ENCODE data around the gene HPN.

HPN gene

GRCh38 chr19:35034588-35035382 is 6.7 kb upstream of the HPN start:
- no peak overlapping the region for H3K4me2 ChIP-seq (ENCODE audit: insufficient read depth, low read length, poor library complexity, severe bottlenecking)
- H3K9ac ChIP-seq (ENCODE audit: low read depth, low read length, poor library complexity), result no peak overlapping the region
- H3K23ac ChIP-seq (ENCODE audit: low read depth, low read length, poor library complexity), result no peak overlapping the region
- WGBS, 2 donors (ENCODE audit: extremely low coverage in 2 of 2, insufficient read length in 2 of 2, insufficient replicate concordance in 1 of 2), result no CpG with 5 or more reads among the region's 17 CpGs
- no peak overlapping the region for H2AFZ ChIP-seq (ENCODE audit: low read length)
- H3K27me3 ChIP-seq (ENCODE audit: control insufficient read depth in 3 of 3, insufficient read depth in 3 of 3, low read depth in 1 of 3, low read length in 3 of 3), result peaks cover 0 to 16% (median 15%) of the 10 kb centered on the region in 3 experiments
- H3K4me1 ChIP-seq (ENCODE audit: control insufficient read depth in 2 of 2, insufficient read depth in 1 of 2, low read depth in 1 of 2, low read length in 2 of 2), result peaks cover 2 to 5% of the 10 kb centered on the region in 2 donors
- no peak overlapping the region for H3K14ac ChIP-seq (ENCODE audit: low read length)
- no peak overlapping the region for H4K91ac ChIP-seq (ENCODE audit: low read depth, low read length, poor library complexity)
- no peak overlapping the region for H3K18ac ChIP-seq (ENCODE audit: low read length)
- no peak for DNase-seq (ENCODE audit: low spot score)
- H3K79me1 ChIP-seq (ENCODE audit: low read depth, low read length), result peaks cover 2% of the 10 kb centered on the region
- H2BK15ac ChIP-seq (ENCODE audit: low read length), result no peak overlapping the region
- H2AK5ac ChIP-seq (ENCODE audit: low read depth, low read length), result no peak overlapping the region
- H4K8ac ChIP-seq (ENCODE audit: low read depth, low read length), result no peak overlapping the region
- H2BK120ac ChIP-seq (ENCODE audit: low read depth, low read length), result no peak overlapping the region
- H3K9me3 ChIP-seq (replicated peaks in 1 of 2; ENCODE audit: control insufficient read depth in 2 of 2, insufficient read depth in 1 of 2, low read depth in 1 of 2, low read length in 2 of 2), result no peaks in the 10 kb centered on the region
- H3K4me3 ChIP-seq (ENCODE audit: low read length in 2 of 2), result no peak overlapping the region
- H3K36me3 ChIP-seq (replicated peaks in 1 of 2; ENCODE audit: control insufficient read depth in 2 of 2, insufficient read depth in 2 of 2, low read length in 2 of 2), result peaks cover 0 to 4% of the 10 kb centered on the region in 2 donors
- no peak overlapping the region for H2BK5ac ChIP-seq (ENCODE audit: low read length)
- H3K4ac ChIP-seq (ENCODE audit: low read length), result no peak overlapping the region
- no peak overlapping the region for H3K27ac ChIP-seq (replicated peaks; ENCODE audit: low read length)
- peak overlapping the region; percentile 73 for H2BK12ac ChIP-seq (ENCODE audit: low read length)

- no peak for DNase-seq (ENCODE audit: low spot score)
- no CpG with 5 or more reads among the region's 13 CpGs for WGBS, 2 donors (ENCODE audit: extremely low coverage in 2 of 2, insufficient read length in 2 of 2, insufficient replicate concordance in 1 of 2)
Measured at GRCh38 chr19:35037716-35038622, 3.6 kb upstream of the HPN start.

GRCh38 chr19:35038623-35039512 is 2.7 kb upstream of the HPN start:
- Histone ChIP-seq H3K4ac (ENCODE audit: low read length) (peak overlapping the region; percentile 23), H3K27me3 (ENCODE audit: control insufficient read depth in 3 of 3, insufficient read depth in 3 of 3, low read depth in 1 of 3, low read length in 3 of 3) (peaks cover 0 to 10% (median 0%) of the 10 kb centered on the region in 3 experiments), H3K23ac (ENCODE audit: low read depth, low read length, poor library complexity) (peak overlapping the region; percentile 89), H2BK120ac (ENCODE audit: low read depth, low read length) (peak overlapping the region; percentile 31), H3K4me3 (ENCODE audit: low read length in 2 of 2) (no peak overlapping the region), H3K4me2 (ENCODE audit: insufficient read depth, low read length, poor library complexity, severe bottlenecking) (no peak overlapping the region), H4K91ac (ENCODE audit: low read depth, low read length, poor library complexity) (no peak overlapping the region), H3K79me1 (ENCODE audit: low read depth, low read length) (peaks cover 2% of the 10 kb centered on the region), H2BK5ac (ENCODE audit: low read length) (peak overlapping the region; percentile 53), H2AFZ (ENCODE audit: low read length) (no peak overlapping the region), H3K27ac (replicated peaks; ENCODE audit: low read length) (no peak overlapping the region), H3K4me1 (ENCODE audit: control insufficient read depth in 2 of 2, insufficient read depth in 1 of 2, low read depth in 1 of 2, low read length in 2 of 2) (peaks cover 14 to 17% of the 10 kb centered on the region in 2 donors), H3K36me3 (replicated peaks in 1 of 2; ENCODE audit: control insufficient read depth in 2 of 2, insufficient read depth in 2 of 2, low read length in 2 of 2) (no peaks in the 10 kb centered on the region), H3K14ac (ENCODE audit: low read length) (no peak overlapping the region), H3K9ac (ENCODE audit: low read depth, low read length, poor library complexity) (peak overlapping the region; percentile 53), H2AK5ac (ENCODE audit: low read depth, low read length) (peak overlapping the region; percentile 71), H2BK12ac (ENCODE audit: low read length) (peak overlapping the region; percentile 7), H2BK15ac (ENCODE audit: low read length) (peak overlapping the region; percentile 85), H3K18ac (ENCODE audit: low read length) (peak overlapping the region; percentile 59), H3K9me3 (replicated peaks in 1 of 2; ENCODE audit: control insufficient read depth in 2 of 2, insufficient read depth in 1 of 2, low read depth in 1 of 2, low read length in 2 of 2) (no peaks in the 10 kb centered on the region), H4K8ac (ENCODE audit: low read depth, low read length) (no peak overlapping the region)
- DNase-seq (ENCODE audit: low spot score), result no peak
- WGBS, 2 donors (ENCODE audit: extremely low coverage in 2 of 2, insufficient read length in 2 of 2, insufficient replicate concordance in 1 of 2), result no CpG with 5 or more reads among the region's 17 CpGs

More at GRCh38 chr19:35037716-35038622, 3.6 kb upstream of the HPN start:
- Histone ChIP-seq H3K27ac (replicated peaks; ENCODE audit: low read length) (no peak overlapping the region), H4K91ac (ENCODE audit: low read depth, low read length, poor library complexity) (no peak overlapping the region), H3K9ac (ENCODE audit: low read depth, low read length, poor library complexity) (no peak overlapping the region), H3K9me3 (replicated peaks in 1 of 2; ENCODE audit: control insufficient read depth in 2 of 2, insufficient read depth in 1 of 2, low read depth in 1 of 2, low read length in 2 of 2) (no peaks in the 10 kb centered on the region), H3K27me3 (ENCODE audit: control insufficient read depth in 3 of 3, insufficient read depth in 3 of 3, low read depth in 1 of 3, low read length in 3 of 3) (peaks cover 0 to 10% (median 0%) of the 10 kb centered on the region in 3 experiments), H3K4me1 (ENCODE audit: control insufficient read depth in 2 of 2, insufficient read depth in 1 of 2, low read depth in 1 of 2, low read length in 2 of 2) (peaks cover 14 to 17% of the 10 kb centered on the region in 2 donors), H2BK5ac (ENCODE audit: low read length) (no peak overlapping the region), H2BK15ac (ENCODE audit: low read length) (no peak overlapping the region), H3K14ac (ENCODE audit: low read length) (no peak overlapping the region), H3K4me3 (ENCODE audit: low read length in 2 of 2) (no peak overlapping the region), H3K4me2 (ENCODE audit: insufficient read depth, low read length, poor library complexity, severe bottlenecking) (no peak overlapping the region), H3K4ac (ENCODE audit: low read length) (no peak overlapping the region), H2AFZ (ENCODE audit: low read length) (no peak overlapping the region), H3K79me1 (ENCODE audit: low read depth, low read length) (peaks cover 2% of the 10 kb centered on the region), H3K18ac (ENCODE audit: low read length) (no peak overlapping the region), H2BK12ac (ENCODE audit: low read length) (no peak overlapping the region), H3K23ac (ENCODE audit: low read depth, low read length, poor library complexity) (no peak overlapping the region), H3K36me3 (replicated peaks in 1 of 2; ENCODE audit: control insufficient read depth in 2 of 2, insufficient read depth in 2 of 2, low read length in 2 of 2) (peaks cover 0 to 3% of the 10 kb centered on the region in 2 donors), H2AK5ac (ENCODE audit: low read depth, low read length) (no peak overlapping the region), H2BK120ac (ENCODE audit: low read depth, low read length) (no peak overlapping the region), H4K8ac (ENCODE audit: low read depth, low read length) (no peak overlapping the region)
